VCaP (cell line): ENCODE data around the gene CDCP2.

Experiments used
- H3K27ac ChIP-seq: fragments of 450-650 bp; 2 replicates; pipeline ENCODE4 v1.5.1; 2017
- CTCF ChIP-seq: fragments of 450-650 bp; conservative IDR thresholded peaks from 2 replicates; pipeline ENCODE4 v1.5.1; 2017; ENCODE audit warnings: mild to moderate bottlenecking, moderate library complexity

The CDCP2 gene

GRCh38 chr1:54157401-54157800 lies 4.6 kb upstream of the CDCP2 start:
- no peak for TF ChIP-seq CTCF
- H3K27ac ChIP-seq = no peak overlapping the region

GRCh38 chr1:54156986-54157385 lies 4.2 kb upstream of the CDCP2 start:
- TF ChIP-seq CTCF = no peak
- no peak overlapping the region for H3K27ac ChIP-seq

- no peak overlapping the region for H3K27ac ChIP-seq
- TF ChIP-seq CTCF = no peak
These were observed 3.4 kb upstream of the CDCP2 start for GRCh38 chr1:54156201-54156600.

DNA sequence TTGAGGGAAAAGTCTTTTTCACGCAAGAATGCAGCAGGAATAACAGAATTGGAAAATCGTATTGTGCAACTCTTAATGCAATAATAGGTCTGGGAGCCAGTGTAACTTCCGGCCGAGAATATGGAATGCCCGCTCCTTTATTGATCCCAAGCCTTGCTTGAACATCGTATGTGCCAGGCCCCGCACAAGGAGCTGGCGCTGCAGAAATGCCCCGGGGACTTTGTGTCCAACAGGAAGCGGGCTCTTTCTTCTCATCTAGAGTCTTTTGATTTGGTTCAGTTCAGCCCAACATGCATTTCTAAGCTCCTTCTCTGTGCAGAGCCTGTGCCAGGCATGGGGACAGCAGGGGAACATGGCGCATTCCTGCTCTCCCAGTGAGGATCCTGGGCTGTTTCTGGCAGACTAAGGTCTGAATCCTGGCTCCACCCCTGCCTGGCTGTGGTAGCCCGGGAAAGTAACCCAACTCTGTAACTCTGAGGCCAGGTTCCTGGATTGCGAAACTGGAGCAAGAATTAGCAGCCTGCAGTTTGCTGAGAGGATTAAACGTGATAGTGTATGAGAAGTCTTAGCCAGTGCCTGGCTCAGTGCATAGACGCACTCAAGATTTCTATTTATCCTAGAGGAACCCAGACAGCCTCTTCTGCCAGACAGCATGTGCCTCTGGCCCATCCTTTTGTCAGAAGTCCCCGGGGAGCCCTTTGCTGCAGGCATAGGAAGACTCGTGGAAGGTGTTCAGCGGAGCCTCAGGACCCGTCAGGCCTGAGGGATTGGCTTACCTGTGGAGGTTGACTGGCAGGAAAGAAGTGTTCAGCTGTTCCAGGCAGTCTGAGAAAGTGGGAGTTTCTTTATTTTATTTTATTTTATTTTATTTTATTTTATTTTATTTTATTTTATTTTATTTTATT lies 987 bp upstream of the CDCP2 start:
- no peak overlapping the region for H3K27ac ChIP-seq

GRCh38 chr1:54151013-54151412 lies 1.8 kb downstream of the CDCP2 start:
- no peak overlapping the region for H3K27ac ChIP-seq
- TF ChIP-seq CTCF = no peak

More for the DNA sequence above, 987 bp upstream of the CDCP2 start:
- no peak for TF ChIP-seq CTCF

DNA sequence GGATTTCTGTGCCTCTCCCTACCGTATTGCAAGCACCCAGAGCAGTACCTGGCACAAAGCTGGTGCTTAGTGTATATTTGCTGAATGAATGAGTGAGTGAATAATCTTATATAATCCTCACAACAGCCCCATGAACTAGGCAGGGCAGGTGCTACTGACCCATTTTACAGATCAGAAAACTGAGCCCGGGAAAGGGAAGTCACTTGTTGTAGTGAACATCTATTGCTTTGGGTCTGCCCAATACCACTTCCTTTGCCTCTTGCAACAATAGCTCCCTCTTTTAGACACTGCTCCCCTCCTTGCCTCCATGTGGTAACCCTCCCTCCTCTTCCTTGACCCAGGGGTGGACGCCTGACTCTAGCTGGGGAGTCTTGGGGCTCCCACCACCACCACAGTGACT lies 3.1 kb downstream of the CDCP2 start:
- H3K27ac ChIP-seq = no peak overlapping the region
- no peak for TF ChIP-seq CTCF

DNA sequence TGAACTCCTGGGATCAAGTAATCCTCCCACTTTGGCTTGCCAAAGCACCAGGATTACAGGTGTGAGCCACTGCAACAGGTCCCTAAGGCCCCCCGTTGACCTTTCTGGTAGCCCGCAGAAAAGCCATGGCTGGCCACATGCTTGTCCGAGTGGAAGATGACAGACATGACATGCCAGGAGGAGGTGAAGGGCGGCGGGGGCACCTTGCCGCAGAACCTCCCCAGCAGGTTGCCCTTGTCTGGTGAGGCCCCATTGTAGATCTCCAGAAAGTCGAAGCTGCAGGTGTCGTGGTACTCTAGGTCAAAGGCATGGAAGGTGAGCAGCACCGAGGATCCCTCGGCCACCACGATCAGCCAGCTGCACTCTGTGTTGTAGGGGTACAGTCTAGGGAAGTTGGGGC lies 8.4 kb downstream of the CDCP2 start:
- no peak for TF ChIP-seq CTCF
- H3K27ac ChIP-seq = no peak overlapping the region
